ENCODE results near the gene RIPPLY3.

RIPPLY3 gene

GRCh38 chr21:37060296-37060695, 53.8 kb downstream of the RIPPLY3 start (continued):
- TF ChIP-seq, protein P1, sequence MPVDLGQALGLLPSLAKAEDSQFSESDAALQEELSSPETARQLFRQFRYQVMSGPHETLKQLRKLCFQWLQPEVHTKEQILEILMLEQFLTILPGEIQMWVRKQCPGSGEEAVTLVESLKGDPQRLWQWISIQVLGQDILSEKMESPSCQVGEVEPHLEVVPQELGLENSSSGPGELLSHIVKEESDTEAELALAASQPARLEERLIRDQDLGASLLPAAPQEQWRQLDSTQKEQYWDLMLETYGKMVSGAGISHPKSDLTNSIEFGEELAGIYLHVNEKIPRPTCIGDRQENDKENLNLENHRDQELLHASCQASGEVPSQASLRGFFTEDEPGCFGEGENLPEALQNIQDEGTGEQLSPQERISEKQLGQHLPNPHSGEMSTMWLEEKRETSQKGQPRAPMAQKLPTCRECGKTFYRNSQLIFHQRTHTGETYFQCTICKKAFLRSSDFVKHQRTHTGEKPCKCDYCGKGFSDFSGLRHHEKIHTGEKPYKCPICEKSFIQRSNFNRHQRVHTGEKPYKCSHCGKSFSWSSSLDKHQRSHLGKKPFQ (tag by site-specific recombination; IDR thresholded peaks at IDR 0.05) = peak; percentile 34; the same call in 1 of the 2 replicates
- TF ChIP-seq ZNF600 (tag by site-specific recombination; IDR thresholded peaks at IDR 0.05) (peak; percentile 90), SETDB1 (IDR thresholded peaks at IDR 0.05; ENCODE audit: insufficient read length, low read length) (peak; percentile 20), ZNF529 (tag by site-specific recombination; IDR thresholded peaks at IDR 0.05; ENCODE audit: insufficient replicate concordance) (peak; percentile 11), ZNF394 (tag by site-specific recombination; IDR thresholded peaks at IDR 0.05; ENCODE audit: borderline replicate concordance) (peak; percentile 66; the same call in 1 of the 2 replicates), ZNF558 (tag by site-specific recombination; IDR thresholded peaks at IDR 0.05) (peak; percentile 92), PRDM10 (tag by site-specific recombination; IDR thresholded peaks at IDR 0.05) (peak; percentile 69), ZNF416 (tag by site-specific recombination; IDR thresholded peaks at IDR 0.05) (no peak), ZNF596 (tag by site-specific recombination; IDR thresholded peaks at IDR 0.05) (peak; percentile 32; the same call in 1 of the 2 replicates), ZBTB8A (tag by site-specific recombination; IDR thresholded peaks at IDR 0.05) (peak; percentile 92), ZBTB20 (tag by site-specific recombination; IDR thresholded peaks at IDR 0.05) (no peak), ZNF184 (tag by site-specific recombination; IDR thresholded peaks at IDR 0.05) (peak; percentile 92), ZBTB17 (tag by site-specific recombination; IDR thresholded peaks at IDR 0.05) (peak; percentile 67), ZNF785 (tag by site-specific recombination; IDR thresholded peaks at IDR 0.05) (no peak), ZNF791 (tag by site-specific recombination; IDR thresholded peaks at IDR 0.05) (no peak), ZNF777 (tag by site-specific recombination; IDR thresholded peaks at IDR 0.05; ENCODE audit: borderline replicate concordance) (no peak), ZNF639 (tag by site-specific recombination; IDR thresholded peaks at IDR 0.05) (peak; percentile 87), IKZF3 (tag by site-specific recombination; IDR thresholded peaks at IDR 0.05) (peak; percentile 80), KLF8 (tag by site-specific recombination; IDR thresholded peaks at IDR 0.05) (peak; percentile 64), ZXDB (tag by site-specific recombination; IDR thresholded peaks at IDR 0.05) (0 out of 2 replicates have a peak, but pooled peaks have one; percentile 55), SP7 (tag by site-specific recombination; IDR thresholded peaks at IDR 0.05) (peak; percentile 91), ZNF324 (tag by site-specific recombination; IDR thresholded peaks at IDR 0.05) (peak; percentile 90), KLF10 (tag by site-specific recombination; IDR thresholded peaks at IDR 0.05) (peak; percentile 74; the same call in 1 of the 2 replicates), FEZF1 (tag by site-specific recombination; IDR thresholded peaks at IDR 0.05) (peak; percentile 51), EGR2 (tag by site-specific recombination; IDR thresholded peaks at IDR 0.05; ENCODE audit: low read depth) (peak; percentile 43; the same call in 1 of the 2 replicates), KLF1 (tag by site-specific recombination; IDR thresholded peaks at IDR 0.05) (no peak), ZNF560 (tag by site-specific recombination; IDR thresholded peaks at IDR 0.05; ENCODE audit: borderline replicate concordance) (no peak), ZNF561 (tag by site-specific recombination; IDR thresholded peaks at IDR 0.05; ENCODE audit: borderline replicate concordance) (peak; percentile 96), GLI2 (tag by site-specific recombination; IDR thresholded peaks at IDR 0.05; ENCODE audit: borderline replicate concordance, low read depth) (peak; percentile 55; the same call in 1 of the 2 replicates), ZBTB1 (tag by site-specific recombination; IDR thresholded peaks at IDR 0.05) (peak; percentile 51; the same call in 1 of the 2 replicates), PRDM6 (tag by site-specific recombination; IDR thresholded peaks at IDR 0.05) (0 out of 2 replicates have a peak, but pooled peaks have one; percentile 23)
- TF ChIP-seq, protein P2, sequence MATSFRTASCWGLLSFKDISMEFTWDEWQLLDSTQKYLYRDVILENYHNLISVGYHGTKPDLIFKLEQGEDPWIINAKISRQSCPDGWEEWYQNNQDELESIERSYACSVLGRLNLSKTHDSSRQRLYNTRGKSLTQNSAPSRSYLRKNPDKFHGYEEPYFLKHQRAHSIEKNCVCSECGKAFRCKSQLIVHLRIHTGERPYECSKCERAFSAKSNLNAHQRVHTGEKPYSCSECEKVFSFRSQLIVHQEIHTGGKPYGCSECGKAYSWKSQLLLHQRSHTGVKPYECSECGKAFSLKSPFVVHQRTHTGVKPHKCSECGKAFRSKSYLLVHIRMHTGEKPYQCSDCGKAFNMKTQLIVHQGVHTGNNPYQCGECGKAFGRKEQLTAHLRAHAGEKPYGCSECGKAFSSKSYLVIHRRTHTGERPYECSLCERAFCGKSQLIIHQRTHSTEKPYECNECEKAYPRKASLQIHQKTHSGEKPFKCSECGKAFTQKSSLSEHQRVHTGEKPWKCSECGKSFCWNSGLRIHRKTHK (tag by site-specific recombination; IDR thresholded peaks at IDR 0.05) = no peak

Measured in HEK293 (cell line).